HG03139 (cell line): ENCODE data around the gene TMPRSS4.

ENCODE experiments used
- ATAC-seq: cut with Tn5 transposase; IDR thresholded peaks from one replicate; pipeline ENCODE4 v1.9.1; 2021; ENCODE audit not compliant: unreplicated experiment

The TMPRSS4 gene

GRCh38 chr11:118078911-118079411 lies 2.1 kb downstream of the TMPRSS4 start:
- no peak for ATAC-seq

DNA sequence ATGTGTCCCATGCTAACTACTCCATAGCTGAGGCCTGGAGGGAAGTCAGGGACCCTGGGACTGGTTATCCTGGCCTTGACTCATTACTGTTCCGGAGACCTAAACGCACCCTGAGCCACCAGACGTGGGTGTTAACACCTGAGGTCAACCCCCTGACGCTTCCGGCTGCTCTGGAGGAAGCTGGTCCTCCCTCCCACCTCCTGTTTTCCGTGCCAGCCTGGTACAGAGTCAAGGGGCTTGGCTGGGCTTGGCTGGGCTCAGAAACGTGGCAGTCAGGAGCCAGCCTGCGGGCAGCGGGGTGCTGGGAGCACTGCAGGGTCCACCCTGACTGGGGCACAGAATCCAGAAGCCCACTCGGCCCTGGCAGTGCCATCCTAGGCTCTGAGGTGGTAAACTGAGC lies 2.6 kb downstream of the TMPRSS4 start:
- ATAC-seq: no peak

GRCh38 chr11:118080296-118080695 lies 3.4 kb downstream of the TMPRSS4 start:
- no peak for ATAC-seq

DNA sequence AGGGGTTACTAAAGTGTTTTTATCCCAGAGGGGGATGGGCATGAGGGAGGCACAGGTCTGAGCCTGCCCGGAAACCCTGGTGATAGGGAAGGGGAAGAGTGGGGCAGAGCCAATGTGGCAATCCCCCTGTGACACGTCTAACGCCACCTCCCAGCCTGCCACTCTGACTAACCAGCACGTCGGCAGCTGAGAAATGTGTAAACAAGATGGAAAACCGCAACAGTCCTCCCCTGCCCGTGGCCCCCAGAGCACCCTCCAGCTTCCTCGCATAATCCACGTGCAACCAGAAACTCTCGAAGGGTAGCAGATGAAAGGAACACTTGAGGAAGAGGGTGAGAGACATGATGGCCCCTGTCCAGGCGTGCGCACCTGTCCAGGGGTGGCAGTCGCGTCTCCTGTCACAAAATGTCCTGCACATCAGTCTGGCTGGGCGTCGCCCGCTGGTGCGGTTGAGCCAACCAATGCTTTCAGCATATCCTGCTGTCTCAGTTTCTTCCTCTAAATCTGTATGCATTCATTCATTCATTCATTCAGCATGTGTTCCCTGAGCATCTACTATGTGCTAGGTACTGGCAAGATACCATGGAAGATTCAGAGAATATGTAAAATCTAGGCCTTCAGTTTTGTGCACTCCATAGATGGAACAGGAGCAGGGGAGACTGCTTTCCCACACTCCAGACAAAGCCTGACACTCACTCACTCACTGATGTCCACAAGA lies 4.5 kb downstream of the TMPRSS4 start:
- ATAC-seq: no peak

DNA sequence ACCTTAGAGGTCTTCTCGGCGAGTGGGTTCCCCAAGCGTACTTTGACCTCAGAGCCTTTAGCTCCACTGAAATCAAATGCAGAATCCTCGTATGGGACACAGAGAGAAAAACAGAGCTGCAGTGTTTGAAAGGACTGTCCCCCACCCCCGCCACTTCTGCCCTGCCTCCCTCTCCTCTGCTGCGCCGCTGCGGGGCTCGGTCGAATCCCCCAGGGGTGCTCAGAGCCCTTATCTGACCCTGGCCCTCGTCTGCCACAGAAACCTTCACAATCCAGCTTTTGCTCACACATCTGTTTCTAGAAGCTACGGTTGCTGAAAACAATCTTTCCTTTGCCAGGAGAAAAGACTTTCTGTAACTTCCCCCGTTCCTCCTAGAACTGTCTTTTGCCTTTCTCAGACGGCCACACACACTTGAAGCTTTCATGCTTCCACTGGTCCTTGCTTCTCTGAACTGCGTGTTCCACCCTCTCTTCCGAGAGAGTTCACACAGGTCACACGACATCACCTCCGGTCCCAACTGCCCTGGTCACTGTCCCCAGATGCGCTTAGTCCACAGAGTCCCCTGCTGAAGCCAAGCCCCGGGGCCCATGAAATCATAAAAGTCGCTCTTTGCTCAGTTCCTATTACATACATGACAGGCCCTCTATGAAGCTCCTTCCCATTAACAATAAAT lies 6.1 kb downstream of the TMPRSS4 start:
- no peak for ATAC-seq

DNA sequence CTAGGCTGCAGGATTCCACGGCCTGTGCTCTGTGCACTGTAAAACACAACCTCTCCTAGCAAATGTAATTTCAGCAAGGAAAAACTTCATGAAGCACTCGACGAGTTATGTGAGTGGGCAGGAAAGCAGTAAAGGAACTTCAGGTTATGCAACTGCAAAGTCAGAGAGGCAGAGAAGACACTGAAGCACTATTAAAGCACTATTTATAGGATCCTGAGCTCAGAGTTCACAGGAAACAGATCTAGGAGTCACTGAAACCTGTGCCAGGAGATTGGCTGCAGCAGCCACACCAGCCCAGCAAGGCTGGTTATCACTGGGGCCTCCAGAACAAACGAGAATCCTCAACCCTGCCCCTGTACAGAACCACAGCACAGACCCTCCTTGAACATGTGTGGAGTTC lies 7.4 kb downstream of the TMPRSS4 start:
- ATAC-seq: no peak

DNA sequence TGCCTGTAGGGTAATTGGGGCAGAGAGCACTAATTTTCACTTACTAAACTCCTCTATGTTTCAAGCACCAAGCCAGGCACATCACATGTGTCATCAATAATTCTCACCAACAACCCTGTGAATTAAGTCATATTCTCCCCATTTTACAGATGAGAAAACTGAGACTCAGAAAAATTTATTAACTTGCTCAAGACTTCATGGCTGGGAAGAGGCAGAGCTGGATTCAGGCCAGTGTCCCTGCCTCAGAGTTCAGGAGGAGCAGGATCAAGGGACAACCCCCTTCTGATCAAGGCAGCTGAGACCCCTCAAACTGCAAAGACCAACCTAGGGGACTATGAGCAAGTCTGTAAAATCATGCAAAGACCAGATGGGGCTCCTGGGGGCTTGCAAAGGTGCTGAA lies 7.8 kb downstream of the TMPRSS4 start:
- ATAC-seq: no peak

- no peak for ATAC-seq
Measured at GRCh38 chr11:118086913-118087768, 10.3 kb downstream of the TMPRSS4 start, which contains the start of gene SMIM35. SMIM35 (minus strand) TSS chr11:118086963; CDS start chr11:118086757, 206 bp downstream.

- ATAC-seq: no peak
Measured at GRCh38 chr11:118087931-118088330, 11.1 kb downstream of the TMPRSS4 start.

DNA sequence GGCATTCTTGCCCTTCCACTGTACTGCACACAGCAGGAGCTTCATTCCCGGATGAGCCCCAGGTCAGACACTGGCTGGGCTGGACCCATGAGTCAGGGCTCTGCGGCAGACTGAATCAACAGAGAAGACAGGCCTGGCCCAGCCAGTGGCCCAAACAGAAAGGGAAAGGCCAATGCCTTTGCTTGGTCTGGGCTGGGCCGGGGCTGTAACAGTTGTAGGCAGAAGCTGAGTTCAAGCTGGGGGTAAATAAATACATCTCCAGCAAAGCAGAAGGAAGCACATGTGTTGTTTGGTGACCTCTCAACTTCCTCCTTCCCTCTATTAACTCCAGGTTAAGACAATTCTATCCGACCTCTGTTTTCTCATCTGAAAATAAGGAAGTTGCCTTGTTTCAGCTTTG lies 11.7 kb downstream of the TMPRSS4 start:
- ATAC-seq: no peak

DNA sequence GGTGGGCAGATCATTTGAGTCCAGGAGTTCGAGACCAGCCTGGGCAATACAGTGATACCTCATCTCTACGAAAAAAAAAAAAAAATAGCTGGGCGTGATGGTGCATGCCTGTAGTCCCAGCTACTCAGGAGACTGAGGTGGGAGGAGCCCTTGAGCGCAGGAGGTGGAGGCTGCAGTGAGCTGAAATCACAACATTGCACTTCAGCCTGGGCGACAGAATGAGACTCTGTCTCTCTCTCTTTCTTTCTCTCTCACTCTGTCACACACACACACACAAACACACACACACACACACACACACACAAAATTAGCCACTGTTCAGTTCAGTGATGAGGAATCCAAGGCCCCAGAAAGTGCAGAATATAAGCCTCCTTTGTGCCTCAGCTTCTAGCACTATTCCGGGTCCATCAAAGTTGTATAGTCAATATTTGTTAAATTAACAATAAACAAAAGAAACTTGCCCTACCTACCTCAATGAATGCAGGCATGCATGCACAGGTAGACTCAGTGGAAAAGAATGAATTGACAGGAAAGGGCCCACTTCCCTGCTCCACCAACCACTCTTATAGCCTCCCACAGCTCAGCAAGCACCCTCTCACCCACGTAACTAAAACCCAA lies 13.8 kb downstream of the TMPRSS4 start:
- no peak for ATAC-seq

- no peak for ATAC-seq
Measured at GRCh38 chr11:118091690-118092089, 14.8 kb downstream of the TMPRSS4 start.

GRCh38 chr11:118092907-118093571 lies 16.2 kb downstream of the TMPRSS4 start:
- ATAC-seq: no peak

DNA sequence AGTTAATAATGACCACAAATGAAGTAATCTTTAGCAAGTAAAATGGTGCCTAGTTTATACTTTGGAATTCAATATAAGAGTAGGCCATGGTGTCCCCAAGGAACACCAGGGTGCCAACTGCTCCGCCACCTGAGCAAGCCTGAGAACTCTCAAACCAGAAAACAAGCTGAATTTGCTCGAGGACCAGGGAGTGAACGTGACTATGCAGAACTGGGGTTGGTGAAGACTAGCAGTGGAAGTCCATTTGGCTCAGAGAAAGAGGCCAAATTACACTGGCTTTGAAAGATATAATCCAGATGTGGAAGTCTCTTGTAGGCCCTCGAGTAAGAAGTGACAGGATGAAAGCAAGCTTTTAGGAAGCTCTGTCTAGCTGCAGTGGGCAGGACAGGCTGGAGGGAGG lies 18.6 kb downstream of the TMPRSS4 start:
- no peak for ATAC-seq

DNA sequence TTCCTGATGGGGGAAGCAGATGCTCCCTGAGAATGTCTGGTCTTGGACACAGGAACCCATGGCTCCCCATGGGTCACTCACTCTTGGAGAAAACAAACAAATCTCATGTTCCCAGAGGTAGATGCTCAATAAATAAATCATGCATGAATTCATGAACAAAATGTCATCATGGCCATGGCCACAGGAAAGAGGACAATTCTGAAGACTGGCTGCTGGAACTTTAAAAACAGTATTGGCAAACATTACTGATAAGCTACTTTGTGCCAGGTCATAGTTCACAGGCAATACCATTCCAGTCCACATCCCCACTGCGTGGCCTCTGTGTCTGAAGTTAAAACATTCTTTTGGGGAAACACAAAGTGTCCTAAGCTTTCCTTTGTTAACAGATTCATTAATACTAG lies 19.1 kb downstream of the TMPRSS4 start:
- ATAC-seq: no peak

DNA sequence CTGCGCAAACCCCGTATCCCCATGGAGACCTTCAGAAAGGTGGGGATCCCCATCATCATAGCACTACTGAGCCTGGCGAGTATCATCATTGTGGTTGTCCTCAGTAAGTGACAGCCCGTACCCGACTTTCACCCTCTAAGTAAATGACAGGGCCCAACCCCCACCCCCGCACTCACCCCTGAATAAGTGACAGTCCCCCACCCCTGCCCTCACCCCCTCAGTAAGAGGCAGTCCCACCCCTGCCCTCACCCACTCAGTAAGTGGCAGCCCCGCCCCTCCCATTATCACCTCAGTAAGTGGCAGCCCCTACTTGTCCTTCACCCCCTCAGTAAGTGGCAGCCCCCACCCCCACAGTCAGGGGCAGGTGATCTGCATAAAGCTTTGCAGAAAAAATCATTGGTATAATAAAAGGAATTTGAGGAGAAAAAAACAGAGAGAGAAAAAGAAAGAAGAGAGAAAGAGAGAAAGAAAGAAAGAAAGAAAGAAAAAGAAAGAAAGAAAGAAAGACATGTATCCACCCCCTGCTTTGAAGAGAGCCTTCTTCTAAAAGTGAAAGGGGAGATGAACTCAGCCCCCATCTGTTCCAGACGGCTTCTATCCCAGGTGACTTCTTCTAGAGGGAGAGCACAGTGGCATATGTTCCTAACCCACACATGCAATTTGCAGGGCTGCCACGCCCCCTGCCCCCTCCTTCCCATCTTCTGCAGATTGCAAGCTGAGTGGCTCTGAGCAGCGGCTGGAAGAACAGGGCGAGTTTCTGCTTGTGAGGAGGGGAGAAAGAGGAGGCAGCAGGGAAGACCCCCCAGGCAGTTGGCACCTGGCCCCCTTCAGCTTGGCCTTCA lies 22.3 kb downstream of the TMPRSS4 start:
- ATAC-seq: no peak

- ATAC-seq: no peak
Measured at GRCh38 chr11:118099838-118100556, 23.1 kb downstream of the TMPRSS4 start.

GRCh38 chr11:118100691-118101232 lies 23.9 kb downstream of the TMPRSS4 start:
- ATAC-seq: no peak
